SK-N-MC (cell line): Measurements from ENCODE around the gene TCTN1.

ENCODE experiments used
- EZH2 ChIP-seq: fragments of 200-600 bp; sonication (generic); IDR thresholded peaks from one replicate; pipeline ENCODE4 v1.6.1; 2017; ENCODE audit warnings: antibody characterized with exemption
- POLR2AphosphoS5 ChIP-seq: IDR thresholded peaks from 2 replicates; pipeline ENCODE4 v1.6.1; 2012; ENCODE audit warnings: mild to moderate bottlenecking, low read depth, low read length, borderline replicate concordance

DNA sequence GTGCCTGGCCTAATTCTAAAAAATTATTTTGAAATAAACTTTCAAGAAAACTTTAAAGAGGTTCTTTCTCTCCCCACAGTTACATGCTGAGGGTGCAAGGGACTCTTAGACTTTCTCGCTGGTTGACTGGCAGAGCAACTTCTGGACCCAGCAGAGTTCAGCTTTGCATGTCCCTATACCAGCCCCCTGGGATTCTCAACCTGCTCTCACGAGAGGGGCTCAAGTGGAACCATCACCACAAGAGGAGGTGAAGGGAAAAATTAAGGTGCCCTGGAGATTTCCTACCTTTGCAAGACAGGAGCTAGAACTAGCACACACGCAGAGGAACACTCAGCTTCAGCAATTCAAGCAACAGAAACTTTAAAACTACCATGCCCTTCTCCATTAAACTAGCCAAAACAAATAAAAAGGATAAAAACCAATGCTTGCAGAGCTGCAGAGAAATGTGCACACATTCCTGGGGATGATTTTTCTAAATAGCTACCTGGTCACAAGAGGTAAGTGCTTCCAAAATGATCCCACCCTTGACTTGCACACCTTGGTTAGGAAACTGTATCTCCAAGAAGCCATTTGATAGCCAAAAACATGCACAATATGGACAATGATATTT is 72.5 kb downstream of the TCTN1 start:
- TF ChIP-seq POLR2AphosphoS5 (no peak), EZH2 (no peak)
